ENCODE results near the gene DDRGK1.
A peak's percentile ranks its signal among the peaks of the same experiment; 100 is the strongest.
"Not testable (repeated sequence)": the region's sequence is repeated elsewhere in the genome, so short reads cannot be mapped to it uniquely, and the experiment has no call there.

Gene DDRGK1

GRCh38 chr20:3189561-3190131 is 14.8 kb downstream of the DDRGK1 start:
- Mint-ChIP-seq H3K27ac (no peak overlapping the region), H3K36me3 (ENCODE audit: low read depth) (peaks cover 45% of the 10 kb centered on the region), H3K4me1 (ENCODE audit: low read depth) (no peaks in the 10 kb centered on the region)

GRCh38 chr20:3188823-3189413 is 15.6 kb downstream of the DDRGK1 start:
- Mint-ChIP-seq H3K4me1 (ENCODE audit: low read depth) (no peaks in the 10 kb centered on the region), H3K27me3 (no peaks in the 10 kb centered on the region), H3K36me3 (ENCODE audit: low read depth) (peaks cover 42% of the 10 kb centered on the region), H3K4me3 (no peak overlapping the region), H3K27ac (no peak overlapping the region), H3K9me3 (no peaks in the 10 kb centered on the region)

More at GRCh38 chr20:3189561-3190131, 14.8 kb downstream of the DDRGK1 start:
- Mint-ChIP-seq H3K27me3 (no peaks in the 10 kb centered on the region), H3K9me3 (no peaks in the 10 kb centered on the region), H3K4me3 (no peak overlapping the region)

- H3K4me3 Mint-ChIP-seq; H3K27me3 Mint-ChIP-seq; H3K4me1 Mint-ChIP-seq (ENCODE audit: low read depth); H3K9me3 Mint-ChIP-seq; H3K27ac Mint-ChIP-seq: not testable (repeated sequence)
- peaks cover 35% of the 10 kb centered on the region for H3K36me3 Mint-ChIP-seq (ENCODE audit: low read depth)
These were observed 16.6 kb downstream of the DDRGK1 start for GRCh38 chr20:3187861-3188260.

GRCh38 chr20:3183896-3184612 is 20.4 kb downstream of the DDRGK1 start:
- H3K9me3 Mint-ChIP-seq = no peaks in the 10 kb centered on the region
- no peaks in the 10 kb centered on the region for H3K27me3 Mint-ChIP-seq
- no peaks in the 10 kb centered on the region for H3K4me1 Mint-ChIP-seq (ENCODE audit: low read depth)
- H3K27ac Mint-ChIP-seq = no peak overlapping the region
- peaks cover 3% of the 10 kb centered on the region for H3K36me3 Mint-ChIP-seq (ENCODE audit: low read depth)
- no peak overlapping the region for H3K4me3 Mint-ChIP-seq

GRCh38 chr20:3182429-3182828 is 22.1 kb downstream of the DDRGK1 start:
- not testable (repeated sequence) for H3K4me3 Mint-ChIP-seq; H3K27ac Mint-ChIP-seq; H3K36me3 Mint-ChIP-seq (ENCODE audit: low read depth); H3K27me3 Mint-ChIP-seq; H3K4me1 Mint-ChIP-seq (ENCODE audit: low read depth); H3K9me3 Mint-ChIP-seq

- H3K27me3 Mint-ChIP-seq = no peaks in the 10 kb centered on the region
- no peaks in the 10 kb centered on the region for H3K9me3 Mint-ChIP-seq
- H3K4me1 Mint-ChIP-seq (ENCODE audit: low read depth) = no peaks in the 10 kb centered on the region
- H3K27ac Mint-ChIP-seq = no peak overlapping the region
- no peak overlapping the region for H3K4me3 Mint-ChIP-seq
- H3K36me3 Mint-ChIP-seq (ENCODE audit: low read depth) = no peaks in the 10 kb centered on the region
These were observed 23.2 kb downstream of the DDRGK1 start for GRCh38 chr20:3181270-3181669.

GRCh38 chr20:3180319-3180718 is 24.2 kb downstream of the DDRGK1 start:
- H3K4me3 Mint-ChIP-seq = no peak overlapping the region
- H3K9me3 Mint-ChIP-seq = no peaks in the 10 kb centered on the region
- H3K36me3 Mint-ChIP-seq (ENCODE audit: low read depth) = no peaks in the 10 kb centered on the region
- H3K4me1 Mint-ChIP-seq (ENCODE audit: low read depth) = no peaks in the 10 kb centered on the region
- peaks cover 3% of the 10 kb centered on the region for H3K27me3 Mint-ChIP-seq
- H3K27ac Mint-ChIP-seq = no peak overlapping the region

GRCh38 chr20:3177746-3178485 is 26.6 kb downstream of the DDRGK1 start:
- peaks cover 14% of the 10 kb centered on the region for H3K27me3 Mint-ChIP-seq
- H3K9me3 Mint-ChIP-seq = no peaks in the 10 kb centered on the region
- H3K4me1 Mint-ChIP-seq (ENCODE audit: low read depth) = peaks cover 3% of the 10 kb centered on the region
- no peaks in the 10 kb centered on the region for H3K36me3 Mint-ChIP-seq (ENCODE audit: low read depth)
- no peak overlapping the region for H3K4me3 Mint-ChIP-seq
- no peak overlapping the region for H3K27ac Mint-ChIP-seq

- Mint-ChIP-seq H3K36me3 (ENCODE audit: low read depth) (no peaks in the 10 kb centered on the region), H3K9me3 (no peaks in the 10 kb centered on the region), H3K27ac (no peak overlapping the region), H3K4me3 (no peak overlapping the region), H3K4me1 (ENCODE audit: low read depth) (peaks cover 7% of the 10 kb centered on the region), H3K27me3 (peaks cover 27% of the 10 kb centered on the region)
These were observed 29.2 kb downstream of the DDRGK1 start for GRCh38 chr20:3175270-3175669.

- peaks cover 7% of the 10 kb centered on the region for H3K4me1 Mint-ChIP-seq (ENCODE audit: low read depth)
- peak overlapping the region; percentile 81 for H3K4me3 Mint-ChIP-seq
- peaks cover 31% of the 10 kb centered on the region for H3K27me3 Mint-ChIP-seq
- no peak overlapping the region for H3K27ac Mint-ChIP-seq
- no peaks in the 10 kb centered on the region for H3K9me3 Mint-ChIP-seq
- H3K36me3 Mint-ChIP-seq (ENCODE audit: low read depth) = no peaks in the 10 kb centered on the region
These were observed 29.8 kb downstream of the DDRGK1 start for GRCh38 chr20:3174442-3175261.

GRCh38 chr20:3173610-3174441 is 30.7 kb downstream of the DDRGK1 start:
- Mint-ChIP-seq H3K9me3 (no peaks in the 10 kb centered on the region), H3K27ac (peak overlapping the region; percentile 36), H3K27me3 (peaks cover 37% of the 10 kb centered on the region), H3K4me1 (ENCODE audit: low read depth) (peaks cover 8% of the 10 kb centered on the region), H3K4me3 (peak overlapping the region; percentile 81), H3K36me3 (ENCODE audit: low read depth) (no peaks in the 10 kb centered on the region)

- Mint-ChIP-seq H3K36me3 (ENCODE audit: low read depth) (no peaks in the 10 kb centered on the region), H3K27ac (peak within 1 kb of the TSS; percentile 36), H3K27me3 (peaks cover 43% of the 10 kb centered on the region), H3K9me3 (no peaks in the 10 kb centered on the region), H3K4me3 (peak within 1 kb of the TSS; percentile 81), H3K4me1 (ENCODE audit: low read depth) (peaks cover 14% of the 10 kb centered on the region)
These were observed 31.4 kb downstream of the DDRGK1 start, which contains the start of gene LZTS3 for GRCh38 chr20:3172933-3173609. Gene LZTS3 (minus strand): TSS chr20:3173549. CDS start chr20:3167163, 6,386 bp downstream.

GRCh38 chr20:3172126-3172932 is 32.2 kb downstream of the DDRGK1 start:
- peak overlapping the region; percentile 74 for H3K4me3 Mint-ChIP-seq
- no peaks in the 10 kb centered on the region for H3K9me3 Mint-ChIP-seq
- H3K36me3 Mint-ChIP-seq (ENCODE audit: low read depth) = no peaks in the 10 kb centered on the region
- peaks cover 46% of the 10 kb centered on the region for H3K27me3 Mint-ChIP-seq
- H3K27ac Mint-ChIP-seq = no peak overlapping the region
- peaks cover 19% of the 10 kb centered on the region for H3K4me1 Mint-ChIP-seq (ENCODE audit: low read depth)

All from stimulated activated naive CD8-positive, alpha-beta T cell treated with anti-CD3 and anti-CD28 coated beads, Interleukin-15, Interleukin-2, amounts not matched to agents 100 ng/mL and 50 ng/mL, for 24 hours (primary cell).